Ovary (tissue), 3 donors: Measurements from ENCODE around the gene PALM2AKAP2.

ENCODE experiments used
- EP300 ChIP-seq: sonication (generic); formaldehyde crosslinking; IDR thresholded peaks from one replicate; pipeline ENCODE4 v1.6.1; 2017; ENCODE audit warnings: antibody characterized with exemption
- POLR2A ChIP-seq: fragments of 450-650 bp; IDR thresholded peaks from one replicate; pipeline ENCODE4 v1.6.1; 2017; ENCODE audit warnings: antibody characterized with exemption, mild to moderate bottlenecking, moderate library complexity
- TF ChIP-seq, protein P1 (sequence below), 3 donors: fragments of 450-650 bp in 2 of 3; fragments of 200-600 bp in 1 of 3; IDR thresholded peaks; one replicate each; pipeline versions ENCODE4 v1.5.1 to v1.8.0; 2016 to 2022; ENCODE audit warnings: antibody characterized with exemption in 3 of 3, mild to moderate bottlenecking in 1 of 3
- donor health status: DM: no; HTN: no; CAD: no.

DNA sequence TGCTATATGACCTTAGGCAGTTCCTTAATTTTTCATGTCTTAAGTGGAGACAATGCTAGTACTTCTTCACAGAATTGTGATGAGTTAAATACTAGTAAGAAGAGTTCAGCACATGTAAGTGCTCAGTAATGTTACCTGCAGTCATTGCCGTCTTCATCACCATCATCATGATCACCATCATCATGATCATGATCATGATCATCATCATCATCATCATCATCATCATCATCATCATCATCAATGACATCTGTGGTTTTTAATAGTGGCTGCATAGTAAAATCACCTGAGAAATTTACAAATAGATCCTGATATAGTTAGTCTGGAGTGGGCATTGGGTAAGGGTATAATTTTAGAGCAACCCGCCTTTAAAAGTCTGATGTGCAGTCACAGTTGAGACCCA, 14.7 kb upstream of the PALM2AKAP2 start:
- TF ChIP-seq, protein P1, sequence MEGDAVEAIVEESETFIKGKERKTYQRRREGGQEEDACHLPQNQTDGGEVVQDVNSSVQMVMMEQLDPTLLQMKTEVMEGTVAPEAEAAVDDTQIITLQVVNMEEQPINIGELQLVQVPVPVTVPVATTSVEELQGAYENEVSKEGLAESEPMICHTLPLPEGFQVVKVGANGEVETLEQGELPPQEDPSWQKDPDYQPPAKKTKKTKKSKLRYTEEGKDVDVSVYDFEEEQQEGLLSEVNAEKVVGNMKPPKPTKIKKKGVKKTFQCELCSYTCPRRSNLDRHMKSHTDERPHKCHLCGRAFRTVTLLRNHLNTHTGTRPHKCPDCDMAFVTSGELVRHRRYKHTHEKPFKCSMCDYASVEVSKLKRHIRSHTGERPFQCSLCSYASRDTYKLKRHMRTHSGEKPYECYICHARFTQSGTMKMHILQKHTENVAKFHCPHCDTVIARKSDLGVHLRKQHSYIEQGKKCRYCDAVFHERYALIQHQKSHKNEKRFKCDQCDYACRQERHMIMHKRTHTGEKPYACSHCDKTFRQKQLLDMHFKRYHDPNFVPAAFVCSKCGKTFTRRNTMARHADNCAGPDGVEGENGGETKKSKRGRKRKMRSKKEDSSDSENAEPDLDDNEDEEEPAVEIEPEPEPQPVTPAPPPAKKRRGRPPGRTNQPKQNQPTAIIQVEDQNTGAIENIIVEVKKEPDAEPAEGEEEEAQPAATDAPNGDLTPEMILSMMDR (IDR thresholded peaks at IDR 0.05), result no peak
- TF ChIP-seq EP300 (no peak), POLR2A (no peak)
